HL-60 (cell line): ENCODE results near the gene CHRNG.
"Not testable (repeated sequence)": the region's sequence is repeated elsewhere in the genome, so short reads cannot be mapped to it uniquely, and the experiment has no call there.

Experiments used
- DNase-seq, 2 experiments: peaks; one replicate each; pipeline ENCODE4 v3.0.0-alpha.2; 2010 to 2020; ENCODE audit warnings: low read depth in 1 of 2, low spot score in 1 of 2
- H3K27ac ChIP-seq: fragments of 250-450 bp; sonication (Bioruptor Pico); replicated peaks from 2 replicates; pipeline ENCODE4 v1.5.1; 2020; ENCODE audit warnings: mild to moderate bottlenecking, moderate library complexity
- H3K27me3 ChIP-seq: fragments of 250-450 bp; sonication (Bioruptor Pico); 2 replicates; pipeline ENCODE4 v1.5.1; 2021; ENCODE audit warnings: mild to moderate bottlenecking, moderate library complexity; ENCODE audit not compliant: insufficient read depth, poor library complexity, severe bottlenecking
- H3K4me3 ChIP-seq: replicated peaks from 2 replicates; pipeline ENCODE4 v1.5.1; 2011; ENCODE audit warnings: mild to moderate bottlenecking, control low read depth, low read length; ENCODE audit not compliant: insufficient read depth
- GABPA ChIP-seq: IDR thresholded peaks from 2 replicates; pipeline ENCODE4 v1.6.1; 2012; ENCODE audit warnings: low read depth
- POLR2AphosphoS5 ChIP-seq: IDR thresholded peaks from 2 replicates; pipeline ENCODE4 v1.6.1; 2012; ENCODE audit warnings: low read depth
- REST ChIP-seq: IDR thresholded peaks from 2 replicates; pipeline ENCODE4 v1.6.1; 2012; ENCODE audit warnings: low read depth; ENCODE audit not compliant: insufficient replicate concordance
- SPI1 ChIP-seq: IDR thresholded peaks from 2 replicates; pipeline ENCODE4 v1.6.1; 2012; ENCODE audit warnings: low read depth, mild to moderate bottlenecking, borderline replicate concordance
- TF ChIP-seq, protein P1 (sequence below): IDR thresholded peaks from one replicate; pipeline ENCODE4 v1.5.1; 2011; ENCODE audit warnings: low read length, control low read depth, inconsistent platforms; ENCODE audit not compliant: insufficient read depth

Gene CHRNG

GRCh38 chr2:232567721-232568120 lies 28.2 kb downstream of the CHRNG start:
- TF ChIP-seq, protein P1, sequence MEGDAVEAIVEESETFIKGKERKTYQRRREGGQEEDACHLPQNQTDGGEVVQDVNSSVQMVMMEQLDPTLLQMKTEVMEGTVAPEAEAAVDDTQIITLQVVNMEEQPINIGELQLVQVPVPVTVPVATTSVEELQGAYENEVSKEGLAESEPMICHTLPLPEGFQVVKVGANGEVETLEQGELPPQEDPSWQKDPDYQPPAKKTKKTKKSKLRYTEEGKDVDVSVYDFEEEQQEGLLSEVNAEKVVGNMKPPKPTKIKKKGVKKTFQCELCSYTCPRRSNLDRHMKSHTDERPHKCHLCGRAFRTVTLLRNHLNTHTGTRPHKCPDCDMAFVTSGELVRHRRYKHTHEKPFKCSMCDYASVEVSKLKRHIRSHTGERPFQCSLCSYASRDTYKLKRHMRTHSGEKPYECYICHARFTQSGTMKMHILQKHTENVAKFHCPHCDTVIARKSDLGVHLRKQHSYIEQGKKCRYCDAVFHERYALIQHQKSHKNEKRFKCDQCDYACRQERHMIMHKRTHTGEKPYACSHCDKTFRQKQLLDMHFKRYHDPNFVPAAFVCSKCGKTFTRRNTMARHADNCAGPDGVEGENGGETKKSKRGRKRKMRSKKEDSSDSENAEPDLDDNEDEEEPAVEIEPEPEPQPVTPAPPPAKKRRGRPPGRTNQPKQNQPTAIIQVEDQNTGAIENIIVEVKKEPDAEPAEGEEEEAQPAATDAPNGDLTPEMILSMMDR, result no peak
- no peak for TF ChIP-seq POLR2AphosphoS5
- TF ChIP-seq GABPA, result no peak
- TF ChIP-seq SPI1, result no peak
- no peak for TF ChIP-seq REST
- no peak overlapping the region for H3K27ac ChIP-seq
- no peak for DNase-seq
- H3K4me3 ChIP-seq, result no peak overlapping the region
- no peaks in the 10 kb centered on the region for H3K27me3 ChIP-seq

DNA sequence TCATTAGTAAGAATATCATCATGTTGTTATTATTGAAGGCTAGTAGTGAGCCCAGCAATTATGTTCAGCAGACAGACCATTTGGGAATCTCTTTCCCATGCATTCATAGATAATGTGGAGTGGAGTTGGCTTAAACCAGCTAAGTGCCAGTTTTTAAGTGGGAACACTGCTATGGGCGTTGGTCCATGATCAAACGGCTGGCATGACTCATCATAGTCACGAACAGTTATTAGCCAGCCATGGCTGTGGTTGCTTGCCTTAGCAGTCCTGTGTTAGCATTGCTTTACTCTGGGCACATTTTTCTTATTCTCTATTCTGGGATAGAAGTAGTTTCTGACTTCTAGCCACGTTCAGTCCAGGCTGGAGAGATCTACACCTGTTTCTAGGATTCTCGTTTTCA lies 28.7 kb downstream of the CHRNG start:
- no peaks in the 10 kb centered on the region for H3K27me3 ChIP-seq
- no peak for TF ChIP-seq SPI1
- TF ChIP-seq GABPA, result no peak
- no peak for TF ChIP-seq REST
- no peak for TF ChIP-seq POLR2AphosphoS5
- TF ChIP-seq, protein P1, result no peak
- DNase-seq, result no peak
- no peak overlapping the region for H3K4me3 ChIP-seq
- no peak overlapping the region for H3K27ac ChIP-seq

DNA sequence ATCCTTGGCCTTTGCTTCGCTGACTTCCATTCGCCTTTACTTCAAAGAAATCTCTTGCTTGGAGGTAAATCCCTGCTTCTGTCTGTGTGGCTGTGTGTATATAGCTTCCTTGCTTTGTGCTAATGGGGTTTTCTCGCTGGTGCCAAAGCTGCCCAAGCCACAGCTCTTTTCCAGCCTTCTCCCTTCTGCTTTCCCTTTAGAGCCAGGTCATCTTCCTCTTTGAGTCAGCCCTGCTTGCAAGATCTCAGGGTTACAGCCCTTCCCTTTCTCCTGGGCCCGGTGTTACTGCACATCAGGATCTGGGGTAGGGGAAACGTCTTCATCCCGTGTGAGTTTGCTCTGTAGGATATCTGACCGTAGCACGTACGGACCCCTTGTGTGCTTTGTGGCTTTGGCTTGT lies 30.0 kb downstream of the CHRNG start:
- H3K4me3 ChIP-seq, result no peak overlapping the region
- no peak overlapping the region for H3K27ac ChIP-seq
- H3K27me3 ChIP-seq, result no peaks in the 10 kb centered on the region
- no peak for TF ChIP-seq REST
- TF ChIP-seq POLR2AphosphoS5, result no peak
- TF ChIP-seq SPI1, result no peak
- TF ChIP-seq, protein P1, result no peak
- TF ChIP-seq GABPA, result no peak
- DNase-seq, result no peak

DNA sequence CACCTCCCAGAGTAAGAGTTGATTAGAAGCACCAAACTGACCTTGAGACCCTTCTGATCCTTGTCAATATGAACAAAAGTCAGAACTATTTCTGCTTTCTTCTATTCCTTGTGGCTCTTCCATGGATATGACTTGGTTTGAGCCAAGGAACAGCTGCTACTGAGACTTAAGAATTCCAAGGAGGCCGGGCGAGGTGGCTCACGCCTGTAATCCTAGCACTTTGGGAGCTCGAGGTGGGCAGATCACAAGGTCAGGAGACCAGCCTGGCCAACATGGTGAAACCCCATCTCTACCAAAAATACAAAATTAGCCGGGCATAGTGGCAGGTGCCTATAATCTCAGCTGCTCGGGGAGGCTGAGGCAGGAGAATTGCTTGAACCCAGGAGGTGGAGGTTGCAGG lies 31.0 kb downstream of the CHRNG start:
- not testable (repeated sequence) for H3K4me3 ChIP-seq, DNase-seq, H3K27ac ChIP-seq, H3K27me3 ChIP-seq
